HG03039 (cell line): Measurements from ENCODE around the gene SEPTIN6.

Experiments
- ATAC-seq: cut with Tn5 transposase; IDR thresholded peaks from one replicate; pipeline ENCODE4 v1.9.1; 2021; ENCODE audit warnings: mild to moderate bottlenecking, moderate library complexity; ENCODE audit not compliant: unreplicated experiment

Gene SEPTIN6

DNA sequence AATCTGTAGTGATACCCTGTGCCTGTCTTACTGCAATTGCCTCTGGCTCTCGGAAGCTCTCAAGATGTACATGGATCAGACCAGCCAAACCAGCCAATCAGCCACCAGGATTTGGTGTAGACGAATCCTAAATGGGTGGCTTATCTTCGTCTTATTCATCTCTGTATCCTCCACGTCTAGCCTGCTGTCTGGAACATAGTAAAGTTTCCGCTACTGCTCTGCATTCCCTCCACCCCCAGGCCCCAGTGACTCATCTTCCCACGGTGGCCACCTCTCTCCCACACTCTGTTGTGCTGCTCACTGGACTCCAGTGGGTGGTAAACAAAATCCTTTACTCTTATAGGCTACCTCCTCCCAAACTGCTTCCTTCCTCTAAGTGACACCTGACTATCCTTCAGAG lies 37.8 kb downstream of the SEPTIN6 start:
- peak; percentile 46 for ATAC-seq

DNA sequence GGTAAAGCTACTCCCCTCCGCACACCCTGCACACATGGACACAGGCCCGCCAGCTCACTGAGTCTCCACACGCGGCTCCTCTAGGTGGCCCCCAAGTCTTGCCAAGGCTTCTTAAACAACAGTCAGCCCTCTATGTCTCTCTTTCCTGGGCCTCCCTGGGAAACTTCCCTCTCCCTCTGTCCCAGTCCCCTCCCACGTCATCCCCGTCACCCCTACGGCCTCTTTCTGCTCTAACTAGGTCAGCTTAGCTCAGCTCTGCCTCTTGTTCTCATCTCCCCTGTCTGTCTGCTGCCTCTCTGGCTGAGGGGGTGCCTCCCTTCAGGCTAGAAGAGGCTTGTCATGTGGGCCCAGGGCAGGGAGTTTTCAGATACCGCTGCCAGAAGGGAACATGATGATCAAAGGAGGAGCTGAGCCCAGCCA lies 38.8 kb downstream of the SEPTIN6 start:
- ATAC-seq: no peak

DNA sequence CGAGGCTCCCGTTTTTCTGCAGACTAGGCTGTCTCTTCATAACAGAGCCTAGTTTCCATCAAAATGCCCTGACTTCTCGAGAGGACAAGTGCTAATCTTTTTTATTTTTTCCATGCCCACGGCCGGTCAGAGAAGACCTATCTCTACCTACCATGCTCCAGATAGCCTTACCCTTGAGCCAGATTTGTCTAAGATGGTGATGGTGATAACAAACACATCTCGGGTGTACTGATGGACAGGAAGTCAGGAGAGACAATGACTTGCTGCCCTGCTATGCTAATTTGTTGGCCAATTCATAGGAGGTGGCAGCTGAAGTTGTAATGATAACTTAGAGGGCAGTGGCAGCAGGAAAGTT lies 44.6 kb downstream of the SEPTIN6 start:
- no peak for ATAC-seq

DNA sequence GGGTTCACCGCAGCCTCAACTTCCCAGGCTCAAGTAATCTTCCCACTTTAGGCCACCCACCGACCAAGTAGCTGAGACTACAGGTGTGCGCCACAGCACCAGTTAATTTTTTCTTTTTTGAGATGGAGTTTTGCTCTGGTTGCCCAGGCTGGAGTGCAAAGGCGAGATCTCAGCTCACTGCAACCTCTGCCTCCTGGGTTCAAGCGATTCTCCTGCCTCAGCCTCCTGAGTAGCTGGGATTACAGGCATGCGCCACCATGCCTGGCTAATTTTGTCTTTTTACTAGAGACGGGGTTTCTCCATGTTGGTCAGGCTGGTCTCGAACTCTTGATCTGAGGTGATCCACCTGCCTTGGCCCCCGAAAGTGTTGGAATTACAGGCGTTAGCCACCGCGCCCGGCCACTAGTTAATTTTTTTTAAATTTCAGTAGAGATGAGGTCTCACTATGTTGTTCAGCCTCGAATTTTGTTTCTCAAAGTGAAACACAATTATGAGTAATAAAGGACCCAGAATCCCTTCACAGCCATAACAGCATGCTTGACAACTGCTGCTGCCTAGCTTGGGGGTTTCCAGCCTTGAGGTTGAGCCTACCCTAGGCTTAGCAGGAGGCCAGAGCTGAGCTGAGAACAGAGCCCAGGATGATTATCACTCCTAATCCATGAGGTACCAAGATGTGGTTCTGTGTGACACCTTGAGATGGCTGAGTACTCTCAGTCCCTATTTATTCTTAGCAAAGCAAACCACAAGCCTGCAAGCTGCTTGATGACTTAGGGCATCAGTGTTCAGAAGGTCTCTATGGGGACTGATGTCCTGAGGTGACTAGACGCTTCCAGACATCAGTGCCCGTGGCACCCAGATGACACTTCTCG lies 45.2 kb downstream of the SEPTIN6 start:
- peak; percentile 91 for ATAC-seq

DNA sequence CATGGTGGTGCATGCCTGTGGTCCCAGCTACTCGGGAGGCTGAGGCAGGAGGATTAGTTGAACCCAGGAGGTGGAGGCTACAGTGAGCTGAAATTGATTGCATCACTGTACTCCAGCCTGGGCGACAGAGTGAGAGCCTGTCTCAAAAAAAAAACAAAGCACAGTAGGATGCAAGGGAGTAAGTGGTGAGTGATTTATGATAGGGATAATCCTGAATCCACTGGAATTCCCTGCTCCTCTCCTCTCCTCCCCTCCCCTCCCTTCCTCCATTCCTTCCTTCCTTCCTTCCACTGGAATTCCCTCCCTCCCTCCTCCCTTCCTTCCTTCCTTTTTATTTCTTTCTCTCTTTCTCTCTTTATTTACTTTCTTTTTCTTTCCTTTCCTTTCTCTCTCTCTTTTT lies 45.9 kb downstream of the SEPTIN6 start:
- ATAC-seq: no peak

DNA sequence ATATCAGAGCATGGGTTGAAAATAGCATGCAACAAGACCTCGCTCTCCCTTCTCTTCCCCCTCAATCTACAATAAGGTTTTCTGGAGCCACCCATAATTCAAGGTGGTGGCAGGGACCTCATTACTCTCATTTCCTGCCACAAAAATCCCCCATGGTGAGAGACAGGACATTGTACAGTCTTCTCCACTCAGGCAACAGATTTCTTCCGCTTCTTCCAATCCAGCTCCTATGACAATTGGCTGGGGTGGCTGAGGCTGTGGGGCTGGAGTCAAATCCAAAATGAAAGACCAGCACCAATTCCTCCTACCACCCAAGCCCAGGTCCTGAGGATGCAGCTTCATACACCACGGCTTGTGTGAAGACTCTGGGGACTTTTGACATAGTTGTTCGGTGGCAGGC lies 46.5 kb downstream of the SEPTIN6 start:
- no peak for ATAC-seq

DNA sequence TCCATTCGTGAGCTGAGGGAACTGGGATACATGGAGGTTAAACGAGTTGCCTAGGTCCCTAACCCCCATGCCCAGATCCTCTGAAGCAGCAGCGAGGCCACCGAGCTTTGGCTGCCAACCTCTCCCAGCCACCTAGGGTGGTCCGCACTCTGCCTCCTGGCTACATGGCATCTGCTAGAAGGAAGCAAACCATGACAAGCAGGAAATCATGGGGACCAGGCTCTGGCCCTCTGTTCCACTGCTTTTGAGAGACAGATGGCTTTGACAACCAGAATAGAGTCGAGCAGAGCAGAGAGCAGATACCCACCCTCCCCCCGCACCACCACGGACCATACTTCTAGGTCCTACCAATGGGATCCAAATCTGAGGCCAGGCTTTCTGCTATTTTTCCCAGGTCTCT lies 49.3 kb downstream of the SEPTIN6 start:
- no peak for ATAC-seq
